ENCODE results near the gene PEAK1. TPM values are rescaled to one million over a fixed set of nuclear protein-coding genes. Genes with fewer than 3 reads are reported as not detected.
A peak's percentile ranks its signal among the peaks of the same experiment; 100 is the strongest.

PEAK1 gene
- total and polyA plus RNA-seq, 4 donors, result 8.6 to 147 (median 40.2) TPM

DNA sequence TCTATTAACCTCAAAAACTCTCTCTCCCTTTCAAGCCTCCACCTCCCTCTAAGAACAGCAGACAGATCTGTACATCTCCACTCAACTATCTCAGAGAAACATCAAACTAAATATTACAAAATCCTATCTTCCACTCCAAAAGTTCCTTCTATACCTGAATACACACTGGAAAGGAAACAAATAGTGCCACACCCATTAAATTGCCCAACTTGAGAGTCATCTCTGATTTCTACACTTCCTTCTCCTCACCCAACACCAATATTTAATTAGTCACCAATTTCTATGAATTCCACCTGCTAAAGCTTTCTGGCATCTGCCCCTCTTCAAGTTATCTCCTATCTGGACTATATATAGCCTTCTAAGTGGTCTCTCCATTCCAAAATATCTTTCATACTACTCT lies 65.8 kb downstream of the PEAK1 start:
- Histone ChIP-seq H3K4me3 (no peak overlapping the region), H3K27me3 (ENCODE audit: control insufficient read depth in 3 of 3, insufficient read depth in 3 of 3, low read length in 2 of 3) (no peaks in the 10 kb centered on the region), H3K27ac (ENCODE audit: low read depth in 1 of 2, low read length in 1 of 2) (no peak overlapping the region), H3K9ac (ENCODE audit: insufficient read depth in 1 of 2, low read length in 2 of 2) (no peak overlapping the region), H3K4me1 (ENCODE audit: control insufficient read depth in 5 of 5, insufficient read depth in 5 of 5, low read length in 5 of 5) (peaks cover 0 to 28% (median 21%) of the 10 kb centered on the region in 5 donors), H3K9me3 (ENCODE audit: control insufficient read depth in 4 of 4, insufficient read depth in 3 of 4, low read length in 3 of 4) (no peaks in the 10 kb centered on the region), H3K36me3 (ENCODE audit: control insufficient read depth in 4 of 4, insufficient read depth in 4 of 4, low read length in 4 of 4) (peaks cover 0 to 5% (median 3%) of the 10 kb centered on the region in 4 donors)
- TF ChIP-seq, protein P1, sequence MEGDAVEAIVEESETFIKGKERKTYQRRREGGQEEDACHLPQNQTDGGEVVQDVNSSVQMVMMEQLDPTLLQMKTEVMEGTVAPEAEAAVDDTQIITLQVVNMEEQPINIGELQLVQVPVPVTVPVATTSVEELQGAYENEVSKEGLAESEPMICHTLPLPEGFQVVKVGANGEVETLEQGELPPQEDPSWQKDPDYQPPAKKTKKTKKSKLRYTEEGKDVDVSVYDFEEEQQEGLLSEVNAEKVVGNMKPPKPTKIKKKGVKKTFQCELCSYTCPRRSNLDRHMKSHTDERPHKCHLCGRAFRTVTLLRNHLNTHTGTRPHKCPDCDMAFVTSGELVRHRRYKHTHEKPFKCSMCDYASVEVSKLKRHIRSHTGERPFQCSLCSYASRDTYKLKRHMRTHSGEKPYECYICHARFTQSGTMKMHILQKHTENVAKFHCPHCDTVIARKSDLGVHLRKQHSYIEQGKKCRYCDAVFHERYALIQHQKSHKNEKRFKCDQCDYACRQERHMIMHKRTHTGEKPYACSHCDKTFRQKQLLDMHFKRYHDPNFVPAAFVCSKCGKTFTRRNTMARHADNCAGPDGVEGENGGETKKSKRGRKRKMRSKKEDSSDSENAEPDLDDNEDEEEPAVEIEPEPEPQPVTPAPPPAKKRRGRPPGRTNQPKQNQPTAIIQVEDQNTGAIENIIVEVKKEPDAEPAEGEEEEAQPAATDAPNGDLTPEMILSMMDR (IDR thresholded peaks at IDR 0.05; ENCODE audit: control extremely low read depth, extremely low read depth), result no peak
- ATAC-seq (ENCODE audit: insufficient read depth, low FRiP score), result no peak
- DNase-seq, result no peak

DNA sequence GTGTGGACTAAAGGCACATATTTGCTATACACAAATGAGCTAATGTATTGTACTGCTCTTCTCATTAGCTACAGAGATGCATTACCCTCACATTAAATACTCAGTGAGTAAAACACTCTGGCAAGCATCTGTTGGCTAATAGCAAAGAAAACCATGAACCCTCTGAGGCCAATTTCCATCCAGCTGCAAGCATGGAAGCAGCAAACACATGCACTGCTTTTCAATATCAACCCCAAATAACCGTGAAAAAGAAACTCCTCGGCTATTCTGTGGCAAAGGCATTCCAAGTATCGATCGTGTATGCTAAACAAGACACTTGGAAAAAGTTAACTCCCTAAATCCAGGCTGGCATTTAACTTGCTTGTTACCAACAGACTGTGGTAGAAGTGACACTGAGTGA lies 67.0 kb downstream of the PEAK1 start:
- H3K4me3 ChIP-seq, result no peak overlapping the region
- DNase-seq, result peak in 2 of 3 donors; percentile 34 to 57
- TF ChIP-seq, protein P1 (IDR thresholded peaks at IDR 0.05; ENCODE audit: control extremely low read depth, extremely low read depth), result no peak
- no peak overlapping the region for H3K9ac ChIP-seq (ENCODE audit: insufficient read depth in 1 of 2, low read length in 2 of 2)
- H3K9me3 ChIP-seq (ENCODE audit: control insufficient read depth in 4 of 4, insufficient read depth in 3 of 4, low read length in 3 of 4), result no peaks in the 10 kb centered on the region
- H3K36me3 ChIP-seq (ENCODE audit: control insufficient read depth in 4 of 4, insufficient read depth in 4 of 4, low read length in 4 of 4), result peaks cover 0 to 5% (median 3%) of the 10 kb centered on the region in 4 donors
- 57 to 78% methylated on average over 4 of the region's 4 CpGs for WGBS, 2 donors
- no peak overlapping the region for H3K27ac ChIP-seq (ENCODE audit: low read depth in 1 of 2, low read length in 1 of 2)
- no peak for ATAC-seq (ENCODE audit: insufficient read depth, low FRiP score)
- H3K4me1 ChIP-seq (ENCODE audit: control insufficient read depth in 5 of 5, insufficient read depth in 5 of 5, low read length in 5 of 5), result peaks cover 0 to 23% (median 21%) of the 10 kb centered on the region in 5 donors
- H3K27me3 ChIP-seq (ENCODE audit: control insufficient read depth in 3 of 3, insufficient read depth in 3 of 3, low read length in 2 of 3), result no peaks in the 10 kb centered on the region

DNA sequence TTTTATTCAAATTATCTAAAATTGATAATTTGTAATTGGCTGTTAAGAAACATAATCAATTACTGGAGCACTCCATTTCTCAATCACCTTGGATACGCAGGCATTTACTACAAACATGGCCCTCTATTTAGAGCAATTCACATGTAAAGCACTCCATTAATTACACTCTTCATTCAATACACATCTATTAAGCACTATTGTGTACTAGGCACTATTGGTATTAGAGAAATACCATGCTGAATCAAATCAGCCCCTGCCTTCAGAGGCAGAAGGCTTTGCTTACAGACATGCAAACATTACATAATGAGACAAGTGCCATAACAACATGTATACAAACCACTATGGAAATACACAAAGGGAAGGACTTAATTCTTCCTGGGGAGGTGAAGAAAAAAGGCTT lies 69.1 kb downstream of the PEAK1 start:
- DNase-seq, result peak in 1 of 3 donors; percentile 34
- Histone ChIP-seq H3K4me1 (ENCODE audit: control insufficient read depth in 5 of 5, insufficient read depth in 5 of 5, low read length in 5 of 5) (peaks cover 0 to 32% (median 24%) of the 10 kb centered on the region in 5 donors), H3K27me3 (ENCODE audit: control insufficient read depth in 3 of 3, insufficient read depth in 3 of 3, low read length in 2 of 3) (no peaks in the 10 kb centered on the region), H3K9ac (ENCODE audit: insufficient read depth in 1 of 2, low read length in 2 of 2) (no peak overlapping the region), H3K4me3 (no peak overlapping the region), H3K36me3 (ENCODE audit: control insufficient read depth in 4 of 4, insufficient read depth in 4 of 4, low read length in 4 of 4) (peaks cover 0 to 2% (median 0%) of the 10 kb centered on the region in 4 donors), H3K27ac (ENCODE audit: low read depth in 1 of 2, low read length in 1 of 2) (no peak overlapping the region), H3K9me3 (ENCODE audit: control insufficient read depth in 4 of 4, insufficient read depth in 3 of 4, low read length in 3 of 4) (no peaks in the 10 kb centered on the region)
- TF ChIP-seq, protein P1 (IDR thresholded peaks at IDR 0.05; ENCODE audit: control extremely low read depth, extremely low read depth), result no peak
- ATAC-seq (ENCODE audit: insufficient read depth, low FRiP score), result no peak
- 100% methylated on average over 1 of the region's 1 CpG for WGBS, 2 donors

DNA sequence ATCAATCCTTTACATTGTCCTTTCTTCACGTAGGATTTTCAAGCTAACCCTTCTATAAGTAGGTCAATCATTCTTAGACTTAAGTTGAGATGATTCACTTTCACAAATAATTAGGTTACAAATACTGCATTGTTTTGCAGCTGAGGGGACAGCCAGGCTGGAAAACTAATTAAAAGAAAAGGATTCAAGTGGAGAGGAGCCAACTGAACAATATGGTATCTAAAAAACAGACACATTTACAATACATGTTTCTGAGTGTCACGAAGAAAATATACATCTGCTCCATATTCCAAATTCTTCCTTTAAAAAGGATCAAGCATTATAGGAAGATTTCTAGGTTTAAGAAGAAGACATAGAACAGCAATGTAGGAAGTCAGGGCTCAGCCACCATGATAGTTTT lies 70.2 kb downstream of the PEAK1 start:
- DNase-seq (peak in 2 of 3 donors; percentile 86 to 88), ATAC-seq (ENCODE audit: insufficient read depth, low FRiP score) (no peak)
- H3K4me3 ChIP-seq, result no peak overlapping the region
- peaks cover 0 to 32% (median 24%) of the 10 kb centered on the region in 5 donors for H3K4me1 ChIP-seq (ENCODE audit: control insufficient read depth in 5 of 5, insufficient read depth in 5 of 5, low read length in 5 of 5)
- 83 to 84% methylated on average over 2 of the region's 2 CpGs for WGBS, 2 donors
- no peaks in the 10 kb centered on the region for H3K9me3 ChIP-seq (ENCODE audit: control insufficient read depth in 4 of 4, insufficient read depth in 3 of 4, low read length in 3 of 4)
- peaks cover 0 to 4% (median 0%) of the 10 kb centered on the region in 4 donors for H3K36me3 ChIP-seq (ENCODE audit: control insufficient read depth in 4 of 4, insufficient read depth in 4 of 4, low read length in 4 of 4)
- TF ChIP-seq, protein P1 (IDR thresholded peaks at IDR 0.05; ENCODE audit: control extremely low read depth, extremely low read depth), result no peak
- H3K27ac ChIP-seq (ENCODE audit: low read depth in 1 of 2, low read length in 1 of 2), result no peak overlapping the region
- H3K9ac ChIP-seq (ENCODE audit: insufficient read depth in 1 of 2, low read length in 2 of 2), result no peak overlapping the region
- no peaks in the 10 kb centered on the region for H3K27me3 ChIP-seq (ENCODE audit: control insufficient read depth in 3 of 3, insufficient read depth in 3 of 3, low read length in 2 of 3)

Data from lung (tissue), 12 donors.